Stimulated activated CD4-positive, alpha-beta T cell treated with anti-CD3 and anti-CD28 coated beads, Interleukin-2, amount 100 ng/mL, for 4 hours (primary cell): ENCODE data around the gene BCL2L14.

Experiments used
- DNase-seq: peaks from one replicate; pipeline ENCODE4 v3.0.0-alpha.2; 2020; ENCODE audit warnings: low read depth

The BCL2L14 gene

GRCh38 chr12:12070674-12071656, at the start of gene BCL2L14:
Gene BCL2L14, plus strand, starts transcription at chr12:12070939. Its CDS starts 8,367 bp downstream, at chr12:12079306.
- DNase-seq = peak; percentile 11

- no peak for DNase-seq
Observed at GRCh38 chr12:12022306-12022936, 48.3 kb upstream of the BCL2L14 start.

- DNase-seq = no peak
Observed at GRCh38 chr12:12023456-12023855, 47.3 kb upstream of the BCL2L14 start.

- DNase-seq = no peak
Observed at GRCh38 chr12:12024911-12025682, 45.6 kb upstream of the BCL2L14 start.

- DNase-seq = no peak
Observed at GRCh38 chr12:12025799-12026386, 44.8 kb upstream of the BCL2L14 start.

- DNase-seq = no peak
Observed at GRCh38 chr12:12028668-12029402, 41.9 kb upstream of the BCL2L14 start.

- no peak for DNase-seq
Observed at GRCh38 chr12:12029653-12030052, 41.1 kb upstream of the BCL2L14 start.

- DNase-seq = no peak
Observed at GRCh38 chr12:12032260-12032791, 38.4 kb upstream of the BCL2L14 start.

GRCh38 chr12:12032851-12033797, 37.6 kb upstream of the BCL2L14 start:
- peak; percentile 57 for DNase-seq

- no peak for DNase-seq
Observed at GRCh38 chr12:12033824-12034223, 36.9 kb upstream of the BCL2L14 start.

GRCh38 chr12:12034344-12034743, 36.4 kb upstream of the BCL2L14 start:
- no peak for DNase-seq

- no peak for DNase-seq
Observed at GRCh38 chr12:12035229-12035628, 35.5 kb upstream of the BCL2L14 start.

GRCh38 chr12:12036901-12037300, 33.8 kb upstream of the BCL2L14 start:
- DNase-seq = no peak

- no peak for DNase-seq
Observed at GRCh38 chr12:12039897-12040296, 30.8 kb upstream of the BCL2L14 start.

GRCh38 chr12:12046401-12046800, 24.3 kb upstream of the BCL2L14 start:
- DNase-seq = no peak

GRCh38 chr12:12047682-12048081, 23.1 kb upstream of the BCL2L14 start:
- DNase-seq = no peak

- no peak for DNase-seq
Observed at GRCh38 chr12:12048266-12048665, 22.5 kb upstream of the BCL2L14 start.

- no peak for DNase-seq
Observed at GRCh38 chr12:12048714-12049113, 22.0 kb upstream of the BCL2L14 start.

- no peak for DNase-seq
Observed at GRCh38 chr12:12051668-12052067, 19.1 kb upstream of the BCL2L14 start.

- DNase-seq = no peak
Observed at GRCh38 chr12:12054993-12055392, 15.7 kb upstream of the BCL2L14 start.
